GM12801 (cell line): ENCODE results near the gene TMEM205.

Experiments used
- CTCF ChIP-seq: IDR thresholded peaks from one replicate; pipeline ENCODE4 v1.5.1; 2011; ENCODE audit warnings: control low read depth; ENCODE audit not compliant: insufficient read length; ENCODE audit errors: extremely low read depth

TMEM205 gene

GRCh38 chr19:11382898-11383705 lies 37.0 kb upstream of the TMEM205 start:
- TF ChIP-seq CTCF = no peak

GRCh38 chr19:11380653-11381537 lies 34.8 kb upstream of the TMEM205 start:
- no peak for TF ChIP-seq CTCF

GRCh38 chr19:11379857-11380350 lies 33.8 kb upstream of the TMEM205 start:
- TF ChIP-seq CTCF = no peak

GRCh38 chr19:11378319-11379189 lies 32.5 kb upstream of the TMEM205 start:
- no peak for TF ChIP-seq CTCF

GRCh38 chr19:11377756-11378155 lies 31.7 kb upstream of the TMEM205 start:
- no peak for TF ChIP-seq CTCF

GRCh38 chr19:11377237-11377636 lies 31.2 kb upstream of the TMEM205 start:
- no peak for TF ChIP-seq CTCF
